T47D (cell line): Measurements from ENCODE around the gene CACNA2D2.

Source experiments
- DNase-seq, 2 experiments: peaks; one replicate each; pipeline versions ENCODE4 v3.0.0 to v3.0.0-alpha.2; 2011 to 2012; ENCODE audit warnings: low read depth in 1 of 2, low spot score in 1 of 2
- JUND ChIP-seq: IDR thresholded peaks from 2 replicates; pipeline ENCODE4 v1.6.1; 2012; ENCODE audit warnings: low read depth
- in situ Hi-C: cut with HindIII; loops from 2 replicates; pipeline ENCODE4 v1.10.0; 2016; ENCODE audit warnings: low sequenced_read_pairs, low pct_unique_long_range_greater_than_20kb

CACNA2D2 gene

GRCh38 chr3:50340147-50340447 is 163.3 kb downstream of the CACNA2D2 start:
- in situ Hi-C loops = no loop called here
- no peak for TF ChIP-seq JUND
- DNase-seq = no peak

- in situ Hi-C loops = no loop called here
- TF ChIP-seq JUND = no peak
- DNase-seq = no peak
Measured at GRCh38 chr3:50339485-50340146, 163.8 kb downstream of the CACNA2D2 start.

- in situ Hi-C loops = no loop called here
- DNase-seq = no peak
Measured at GRCh38 chr3:50338965-50339364, 164.5 kb downstream of the CACNA2D2 start.

GRCh38 chr3:50337175-50337861 is 166.1 kb downstream of the CACNA2D2 start:
- no peak for TF ChIP-seq JUND
- DNase-seq = peak; percentile 97 to 98
- in situ Hi-C loops = no loop called here

More at GRCh38 chr3:50338965-50339364, 164.5 kb downstream of the CACNA2D2 start:
- no peak for TF ChIP-seq JUND

GRCh38 chr3:50336452-50337174 is 166.8 kb downstream of the CACNA2D2 start:
- in situ Hi-C loops = no loop called here
- peak in 1 of 2 experiments; percentile 58 for DNase-seq

GRCh38 chr3:50334339-50335075 is 168.9 kb downstream of the CACNA2D2 start:
- in situ Hi-C loops = no loop called here
- TF ChIP-seq JUND = no peak
- DNase-seq = no peak

More at GRCh38 chr3:50336452-50337174, 166.8 kb downstream of the CACNA2D2 start:
- TF ChIP-seq JUND = no peak

GRCh38 chr3:50333744-50334328 is 169.6 kb downstream of the CACNA2D2 start:
- in situ Hi-C loops = no loop called here
- no peak for DNase-seq

GRCh38 chr3:50331364-50331907 is 172.0 kb downstream of the CACNA2D2 start:
- in situ Hi-C loops = no loop called here
- no peak for DNase-seq
- TF ChIP-seq JUND = no peak

More at GRCh38 chr3:50333744-50334328, 169.6 kb downstream of the CACNA2D2 start:
- TF ChIP-seq JUND = no peak

GRCh38 chr3:50330330-50330729 is 173.1 kb downstream of the CACNA2D2 start:
- in situ Hi-C loops = no loop called here
- TF ChIP-seq JUND = no peak
- no peak for DNase-seq

- peak; percentile 95 to 96 for DNase-seq
- no peak for TF ChIP-seq JUND
- in situ Hi-C loops = no loop called here
Measured at GRCh38 chr3:50327943-50328691, 175.3 kb downstream of the CACNA2D2 start, which contains the start of gene TUSC2. Gene TUSC2, minus strand, starts transcription at chr3:50328223. Its CDS starts 124 bp downstream, at chr3:50328099.

- no peak for TF ChIP-seq JUND
- in situ Hi-C loops = no loop called here
- DNase-seq = no peak
Measured at GRCh38 chr3:50327129-50327528, 176.3 kb downstream of the CACNA2D2 start.
